ENCODE measurements around the gene L3MBTL3. TPM values are rescaled to one million over a fixed set of nuclear protein-coding genes. Genes with fewer than 3 reads are reported as not detected.

The L3MBTL3 gene
- total RNA-seq, 1 donor from 2014 or later = 33.9 TPM

GRCh38 chr6:130070792-130071191 is 52.4 kb downstream of the L3MBTL3 start:
- no peak for DNase-seq (ENCODE audit: low read depth in 2 of 2)

- no peak for DNase-seq (ENCODE audit: low read depth in 2 of 2)
Observed at GRCh38 chr6:130075879-130076460, 57.6 kb downstream of the L3MBTL3 start.

GRCh38 chr6:130076512-130076911 is 58.1 kb downstream of the L3MBTL3 start:
- DNase-seq (ENCODE audit: low read depth in 2 of 2) = no peak

DNA sequence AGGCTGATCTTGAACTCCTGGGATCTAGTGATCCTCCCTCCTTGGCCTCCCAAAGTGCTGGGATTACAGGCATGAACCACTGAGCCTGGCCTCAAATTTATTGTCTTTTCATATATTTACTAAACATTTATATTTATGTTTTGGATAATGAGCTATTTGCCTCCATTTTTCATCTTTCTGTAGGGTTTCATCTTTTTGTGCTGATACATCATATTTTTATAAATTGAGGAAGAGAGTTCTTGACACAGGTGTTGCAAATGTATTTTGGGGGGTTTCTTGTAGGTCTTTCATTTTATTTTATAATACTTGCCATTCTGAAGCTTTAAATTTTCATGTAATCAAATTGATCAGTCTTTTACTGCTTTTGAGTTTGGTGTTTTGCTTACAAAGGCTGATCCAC is 72.4 kb downstream of the L3MBTL3 start:
- DNase-seq (ENCODE audit: low read depth in 2 of 2) = no peak

DNA sequence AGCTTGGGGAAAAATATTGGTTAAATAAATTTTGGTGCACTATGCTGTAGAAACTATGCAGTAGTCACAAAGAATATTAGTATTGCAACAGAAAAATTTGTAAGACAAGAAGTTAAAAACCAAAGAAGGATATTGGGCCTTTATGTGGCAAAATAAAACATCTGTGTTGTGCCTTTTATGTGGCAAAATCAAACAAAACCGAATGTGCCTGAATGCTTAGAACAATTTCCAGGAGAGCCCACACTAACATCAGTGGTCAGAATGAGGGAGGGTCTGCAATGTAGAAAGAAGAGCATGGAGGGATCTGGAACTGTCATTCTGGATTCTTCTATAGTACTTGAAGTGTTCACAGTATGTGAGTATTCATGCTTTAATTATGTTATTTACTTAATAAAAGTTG is 75.2 kb downstream of the L3MBTL3 start:
- DNase-seq (ENCODE audit: low read depth in 2 of 2) = no peak

DNA sequence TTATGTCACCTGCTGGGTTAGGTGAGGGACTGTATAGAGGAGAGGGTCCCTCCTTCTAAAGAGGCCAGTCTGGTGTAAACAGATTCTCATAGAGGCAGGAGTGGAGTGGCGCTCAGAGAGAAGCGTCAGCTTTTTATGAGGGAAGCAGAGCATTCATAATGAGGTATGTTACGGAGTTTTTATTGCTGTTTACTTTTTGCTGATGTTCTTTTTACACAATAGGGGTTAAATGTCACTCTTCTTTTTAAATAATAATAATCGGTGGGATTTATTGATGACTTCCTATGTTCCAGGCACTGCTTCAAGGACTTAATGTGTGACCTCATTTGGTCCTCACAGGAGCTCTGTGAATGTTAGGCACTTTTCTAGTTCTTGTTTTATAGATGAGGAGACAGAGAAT is 79.9 kb downstream of the L3MBTL3 start:
- no peak for DNase-seq (ENCODE audit: low read depth in 2 of 2)

- DNase-seq (ENCODE audit: low read depth in 2 of 2) = no peak
Observed at GRCh38 chr6:130099119-130099518, 80.7 kb downstream of the L3MBTL3 start.

DNA sequence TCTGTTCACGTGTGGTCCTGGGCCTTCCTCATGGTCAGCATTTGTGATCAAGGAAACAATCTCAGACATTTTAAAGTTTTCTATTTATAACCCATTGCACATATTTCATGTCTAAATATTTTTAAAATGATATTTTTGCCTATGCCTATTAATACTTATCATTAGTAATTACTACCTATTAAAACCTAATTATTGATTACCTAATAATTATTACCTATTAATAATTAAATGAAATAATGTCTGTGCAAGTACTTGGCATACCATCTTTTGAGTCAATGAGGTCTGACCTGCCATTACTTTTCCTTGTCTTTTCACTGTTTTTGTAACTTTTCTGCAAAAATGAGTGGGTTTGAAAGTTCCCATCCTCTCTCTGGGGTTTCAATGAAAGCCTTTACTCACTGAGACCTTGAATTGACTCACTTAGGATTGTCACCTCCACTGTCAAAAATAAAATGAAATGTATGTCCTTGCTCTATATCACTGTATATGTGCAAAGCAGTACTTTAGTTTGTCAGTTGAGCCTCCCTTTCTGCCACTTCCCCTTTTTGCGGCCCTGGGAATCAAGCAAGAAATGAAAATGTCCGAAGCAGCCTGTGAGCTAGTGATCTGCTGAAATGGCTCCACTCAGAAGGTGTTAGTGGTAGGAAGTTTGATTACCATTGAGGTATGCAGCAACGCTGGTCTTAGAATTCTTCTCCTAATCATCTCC is 87.8 kb downstream of the L3MBTL3 start:
- no peak for DNase-seq (ENCODE audit: low read depth in 2 of 2)

- DNase-seq (ENCODE audit: low read depth in 2 of 2) = no peak
Observed at GRCh38 chr6:130107710-130108109, 89.3 kb downstream of the L3MBTL3 start.

DNA sequence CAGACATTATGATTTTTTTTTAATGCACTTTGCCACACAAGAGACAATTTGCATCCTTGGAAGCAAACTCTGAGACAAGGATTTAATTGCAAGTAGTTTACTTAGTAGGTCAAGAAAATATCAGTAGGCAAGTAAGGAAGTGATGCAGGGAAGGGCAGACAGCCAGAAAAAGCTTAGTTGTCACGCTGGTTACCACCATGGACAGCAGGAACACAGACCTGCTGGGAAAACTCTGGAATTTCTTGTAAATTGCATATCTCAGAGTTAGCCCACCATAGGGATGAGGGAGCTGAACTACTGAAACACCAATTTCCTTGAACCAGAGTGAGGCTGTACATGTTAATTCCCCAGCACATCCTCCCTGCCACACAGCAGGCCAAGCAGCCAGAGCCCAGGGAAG is 92.7 kb downstream of the L3MBTL3 start:
- peak; percentile 20 to 31 for DNase-seq (ENCODE audit: low read depth in 2 of 2)

DNA sequence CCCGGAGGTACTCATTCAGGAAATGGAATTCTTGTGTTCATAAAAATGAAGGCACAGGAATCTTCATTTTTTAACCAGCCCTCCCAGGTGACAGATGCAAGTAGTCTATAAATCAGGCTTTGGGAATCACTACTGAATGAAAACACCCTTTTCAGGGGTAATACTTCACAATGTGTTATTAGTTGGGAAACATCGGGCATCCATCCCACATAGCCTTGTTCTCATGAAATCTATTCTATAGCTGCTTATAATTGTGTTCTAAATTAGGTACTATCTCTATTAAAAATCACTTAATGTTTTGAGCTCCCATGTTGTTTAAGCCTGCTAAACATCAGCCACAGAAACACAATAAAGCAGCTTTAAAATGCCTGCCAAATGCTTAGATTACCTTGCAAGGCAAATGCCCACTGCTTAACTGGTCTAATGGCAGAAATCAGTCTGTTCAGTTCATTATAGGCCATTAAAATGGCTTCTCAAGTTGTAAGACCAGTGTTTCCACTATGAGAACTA is 94.9 kb downstream of the L3MBTL3 start:
- no peak for DNase-seq (ENCODE audit: low read depth in 2 of 2)

DNA sequence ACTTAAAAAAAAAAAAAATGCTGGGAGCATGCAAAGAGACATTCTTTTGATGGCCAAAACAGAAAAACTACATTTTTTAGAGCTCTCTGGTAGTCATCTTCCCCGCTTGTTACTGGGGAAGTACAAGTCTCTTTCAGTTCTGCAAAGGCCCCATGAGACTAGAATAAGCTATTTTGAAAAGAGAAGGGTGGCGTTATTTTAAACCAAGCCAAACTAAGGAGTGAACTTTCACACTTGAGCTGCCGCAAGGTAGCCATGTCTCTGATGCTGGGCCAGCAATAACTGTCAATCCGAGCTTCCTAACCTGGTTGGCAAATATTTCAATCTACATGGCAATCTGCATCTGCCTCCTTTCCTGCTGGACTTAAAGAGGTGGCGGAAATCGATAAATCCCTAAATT is 96.7 kb downstream of the L3MBTL3 start:
- no peak for DNase-seq (ENCODE audit: low read depth in 2 of 2)

- no peak for DNase-seq (ENCODE audit: low read depth in 2 of 2)
Observed at GRCh38 chr6:130116273-130116672, 97.9 kb downstream of the L3MBTL3 start.

DNA sequence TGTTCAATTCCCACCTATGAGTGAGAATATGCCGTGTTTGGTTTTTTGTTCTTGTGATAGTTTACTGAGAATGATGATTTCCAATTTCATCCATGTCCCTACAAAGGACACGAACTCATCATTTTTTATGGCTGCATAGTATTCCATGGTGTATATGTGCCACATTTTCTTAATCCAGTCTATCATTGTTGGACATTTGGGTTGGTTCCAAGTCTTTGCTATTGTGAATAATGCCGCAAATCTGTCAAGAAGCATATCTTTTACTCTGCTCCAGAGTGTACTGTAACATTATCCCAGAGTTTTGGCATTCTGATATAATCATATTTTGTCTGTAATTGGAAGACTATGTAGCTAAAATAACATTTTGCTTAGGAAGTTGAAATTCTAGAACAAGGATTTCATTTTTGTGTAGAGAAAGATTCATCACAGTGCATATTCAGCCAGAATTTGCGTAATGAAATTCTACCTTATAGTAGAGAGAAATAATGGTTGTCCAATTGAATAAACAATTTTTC is 98.9 kb downstream of the L3MBTL3 start:
- peak in 1 of 2 donors; percentile 49 for DNase-seq (ENCODE audit: low read depth in 2 of 2)

DNA sequence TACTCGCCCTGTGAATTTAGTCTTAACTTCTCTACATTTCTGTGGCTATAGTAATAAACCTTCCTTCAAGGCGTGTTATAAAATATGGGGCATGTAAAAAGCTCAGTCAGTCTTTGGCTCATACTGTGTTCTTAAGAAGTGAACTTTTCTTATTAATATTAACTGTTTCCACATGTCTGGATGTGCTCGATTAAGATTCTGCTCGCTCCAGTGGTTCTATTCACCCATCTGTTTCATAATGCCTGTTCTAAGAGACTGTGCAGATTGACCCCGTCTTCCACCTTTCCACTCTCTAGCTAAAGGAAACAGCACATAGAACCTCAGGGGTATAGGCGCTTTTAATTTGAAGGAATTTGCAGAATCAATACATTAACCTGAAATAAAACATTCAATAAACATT is 99.9 kb downstream of the L3MBTL3 start:
- no peak for DNase-seq (ENCODE audit: low read depth in 2 of 2)

DNA sequence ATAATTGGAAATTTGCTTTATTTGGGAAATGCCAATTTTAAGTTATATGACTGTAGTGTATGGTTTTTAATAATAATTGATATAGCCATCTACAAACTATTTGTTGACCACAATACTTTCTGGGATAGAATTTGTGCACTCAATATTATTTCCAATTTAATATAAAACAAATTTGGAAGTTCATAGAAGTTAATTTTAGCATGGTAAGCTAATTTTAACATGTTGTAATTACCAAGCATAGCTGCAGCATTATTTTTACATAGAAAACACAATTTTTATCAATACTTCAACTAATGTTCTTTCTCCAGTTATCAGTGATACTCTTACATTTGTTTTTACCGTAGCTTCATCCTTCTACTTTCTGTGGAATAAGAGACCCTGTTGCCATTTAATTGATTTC is 100.8 kb downstream of the L3MBTL3 start:
- DNase-seq (ENCODE audit: low read depth in 2 of 2) = no peak

- no peak for DNase-seq (ENCODE audit: low read depth in 2 of 2)
Observed at GRCh38 chr6:130120731-130121130, 102.3 kb downstream of the L3MBTL3 start.

DNA sequence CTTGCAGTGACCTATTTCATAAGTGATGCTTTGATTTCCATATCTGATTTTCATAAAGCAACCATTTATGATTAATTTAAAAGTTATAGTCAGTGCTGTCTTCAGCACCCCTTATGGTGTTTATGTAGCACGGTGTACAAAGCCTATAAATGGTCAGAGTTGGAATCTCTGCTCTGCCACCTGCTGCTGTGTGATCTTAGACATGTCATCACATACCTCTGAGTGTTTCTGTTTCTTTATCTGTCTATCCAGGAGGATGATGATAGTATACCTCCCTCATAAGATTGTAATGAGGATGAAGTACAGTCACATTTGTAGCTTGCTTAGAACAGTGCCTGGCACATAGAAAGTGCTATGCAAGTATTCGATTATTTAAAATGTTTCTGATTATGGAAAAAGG is 103.9 kb downstream of the L3MBTL3 start:
- no peak for DNase-seq (ENCODE audit: low read depth in 2 of 2)

GRCh38 chr6:130127195-130127594 is 108.8 kb downstream of the L3MBTL3 start:
- DNase-seq (ENCODE audit: low read depth in 2 of 2) = no peak

DNA sequence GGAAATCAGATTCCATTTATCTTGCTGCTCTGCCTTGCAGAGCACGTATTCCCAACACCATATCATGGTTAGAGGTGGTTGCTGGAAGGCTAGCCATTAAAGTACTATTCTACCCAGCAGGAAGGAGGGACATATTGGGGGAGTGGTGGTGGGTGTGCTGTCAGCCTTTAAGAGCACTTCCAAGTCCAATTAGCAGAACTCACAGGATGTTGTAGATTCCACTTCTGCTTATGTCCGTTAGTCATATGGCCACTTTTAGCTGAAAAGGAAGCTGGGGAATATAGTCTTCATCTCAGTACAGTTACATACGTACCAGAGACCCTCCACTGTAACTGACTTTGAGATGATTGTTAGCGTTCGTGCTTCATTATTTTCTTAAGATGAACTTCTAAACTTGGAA is 109.9 kb downstream of the L3MBTL3 start:
- peak in 1 of 2 donors; percentile 30 for DNase-seq (ENCODE audit: low read depth in 2 of 2)

GRCh38 chr6:130129762-130130246 is 111.4 kb downstream of the L3MBTL3 start:
- peak; percentile 6 to 82 for DNase-seq (ENCODE audit: low read depth in 2 of 2)

- no peak for DNase-seq (ENCODE audit: low read depth in 2 of 2)
Observed at GRCh38 chr6:130132286-130132701, 113.9 kb downstream of the L3MBTL3 start.

DNA sequence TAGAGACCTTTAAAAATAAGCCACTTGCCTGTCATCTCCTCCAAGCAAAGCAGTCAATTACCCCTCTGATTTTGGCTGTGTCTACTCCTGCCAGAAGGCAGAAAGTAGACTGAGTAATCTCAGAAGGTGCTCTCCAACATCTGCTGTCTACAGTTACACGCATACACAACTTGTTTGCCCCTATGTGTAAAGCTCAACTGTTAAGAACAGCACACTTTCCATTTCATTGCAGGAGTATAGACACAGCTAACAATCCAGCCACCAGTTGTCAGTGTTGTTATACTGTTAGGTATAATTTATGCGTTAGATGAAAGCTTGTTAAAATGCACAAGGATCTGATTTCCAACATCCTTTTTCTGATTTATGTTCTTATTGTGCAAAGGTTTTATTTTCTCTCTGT is 116.2 kb downstream of the L3MBTL3 start:
- DNase-seq (ENCODE audit: low read depth in 2 of 2) = no peak
